Stimulated activated CD4-positive, alpha-beta T cell treated with anti-CD3 and anti-CD28 coated beads, Interleukin-12 subunit alpha, Interleukin-12 subunit beta, amount 100 ng/mL, for 24 hours (primary cell): ENCODE data around the gene HYAL3.
"Not testable (repeated sequence)": the region's sequence is repeated elsewhere in the genome, so short reads cannot be mapped to it uniquely, and the experiment has no call there.

Experiments
- DNase-seq, 2 experiments: peaks; one replicate each; pipeline ENCODE4 v3.0.0-alpha.2; 2020; ENCODE audit warnings: low read depth in 2 of 2

HYAL3 gene

DNA sequence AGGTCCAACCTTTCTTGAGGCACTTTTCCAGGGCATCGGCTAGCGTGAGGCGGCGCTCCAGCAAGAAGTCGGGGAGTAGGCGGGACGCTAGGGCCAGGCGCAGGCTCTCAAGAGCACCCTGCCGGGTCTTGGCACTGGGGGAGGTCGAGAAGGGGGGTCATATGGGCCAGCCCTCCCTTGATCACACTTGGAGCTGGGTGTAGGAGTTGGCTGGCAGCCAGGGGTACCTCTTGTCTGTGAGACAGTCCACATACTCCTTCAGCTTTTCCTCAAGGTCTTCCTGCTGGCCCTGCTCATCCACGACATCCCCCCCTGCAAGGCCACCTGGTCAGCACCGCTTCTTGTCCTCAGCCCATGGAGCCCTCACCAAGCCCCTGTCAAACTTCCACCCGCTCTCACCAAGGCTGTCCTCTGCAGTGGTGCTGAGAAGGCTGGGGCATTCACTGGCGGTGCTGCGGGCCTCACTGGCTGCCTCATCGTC is 9.0 kb downstream of the HYAL3 start:
- no peak for DNase-seq

DNA sequence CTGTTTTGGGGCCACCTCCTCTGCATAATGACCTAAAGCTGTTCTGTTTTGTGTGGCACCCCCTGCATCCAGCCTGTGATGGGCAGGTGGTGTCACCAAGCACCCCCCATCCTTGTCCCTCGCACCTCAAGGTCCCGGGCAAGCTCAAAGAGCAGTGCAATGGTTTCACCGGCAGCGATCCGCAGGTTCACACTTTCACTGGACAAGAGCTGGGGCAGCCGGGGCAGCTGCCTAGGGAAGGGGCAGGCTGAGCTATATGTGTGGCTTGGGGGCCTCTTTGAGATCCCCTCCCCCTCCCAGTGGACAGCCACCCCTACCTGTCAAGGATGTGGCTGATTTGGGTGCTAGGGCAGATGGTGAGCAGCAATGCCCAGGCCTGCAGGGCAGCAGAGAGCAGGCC is 10.1 kb downstream of the HYAL3 start:
- DNase-seq, result no peak

DNA sequence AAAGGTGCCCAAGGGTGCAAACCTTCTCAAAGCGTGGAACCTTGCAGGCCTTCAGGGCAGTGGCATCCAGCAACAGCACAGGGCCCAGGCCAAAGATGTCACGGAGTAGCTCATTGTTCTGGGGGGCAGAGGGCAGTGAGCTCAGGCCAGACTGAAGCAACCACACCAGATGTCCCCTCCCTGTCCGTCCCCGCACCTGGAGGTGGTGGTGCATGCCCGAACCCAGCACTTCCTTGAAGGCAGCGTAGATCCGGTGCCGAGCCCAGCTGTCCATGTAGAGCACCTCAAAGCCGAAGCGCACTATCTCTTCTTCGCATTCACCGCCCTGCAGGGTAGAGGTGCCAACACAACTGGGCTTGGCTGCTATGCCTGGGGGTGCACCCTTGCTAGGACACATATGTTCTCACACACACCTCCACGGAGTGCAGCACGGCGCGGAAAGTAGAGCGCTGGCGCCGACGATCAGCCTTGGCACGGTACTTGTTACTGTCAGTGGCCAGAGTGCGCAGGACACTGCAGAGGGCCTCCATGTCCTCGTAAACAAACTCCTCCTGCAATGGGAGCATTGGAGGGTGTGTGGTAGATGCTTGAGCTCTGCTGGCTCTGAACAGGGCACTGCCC is 10.7 kb downstream of the HYAL3 start:
- DNase-seq, result no peak

DNA sequence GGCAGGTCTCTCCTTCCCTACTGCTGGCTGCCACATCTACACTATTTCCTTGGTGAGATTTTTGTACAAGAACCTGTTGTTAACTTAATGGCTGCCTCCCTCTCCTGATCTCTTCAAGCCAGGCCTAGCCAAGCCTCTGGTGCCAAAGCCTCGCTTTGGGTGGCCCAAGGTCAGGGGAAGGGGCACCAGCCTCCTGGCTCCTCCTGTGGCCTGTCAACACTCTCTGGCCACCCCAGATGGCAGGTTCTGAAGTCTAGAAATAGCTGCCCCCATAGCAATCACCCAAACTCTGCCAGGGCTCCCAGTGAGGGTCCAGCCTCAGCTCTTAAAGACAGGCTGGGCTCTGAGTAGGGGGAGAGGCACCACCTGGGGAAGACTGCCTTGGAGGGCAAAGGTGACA is 11.9 kb downstream of the HYAL3 start:
- no peak for DNase-seq

DNA sequence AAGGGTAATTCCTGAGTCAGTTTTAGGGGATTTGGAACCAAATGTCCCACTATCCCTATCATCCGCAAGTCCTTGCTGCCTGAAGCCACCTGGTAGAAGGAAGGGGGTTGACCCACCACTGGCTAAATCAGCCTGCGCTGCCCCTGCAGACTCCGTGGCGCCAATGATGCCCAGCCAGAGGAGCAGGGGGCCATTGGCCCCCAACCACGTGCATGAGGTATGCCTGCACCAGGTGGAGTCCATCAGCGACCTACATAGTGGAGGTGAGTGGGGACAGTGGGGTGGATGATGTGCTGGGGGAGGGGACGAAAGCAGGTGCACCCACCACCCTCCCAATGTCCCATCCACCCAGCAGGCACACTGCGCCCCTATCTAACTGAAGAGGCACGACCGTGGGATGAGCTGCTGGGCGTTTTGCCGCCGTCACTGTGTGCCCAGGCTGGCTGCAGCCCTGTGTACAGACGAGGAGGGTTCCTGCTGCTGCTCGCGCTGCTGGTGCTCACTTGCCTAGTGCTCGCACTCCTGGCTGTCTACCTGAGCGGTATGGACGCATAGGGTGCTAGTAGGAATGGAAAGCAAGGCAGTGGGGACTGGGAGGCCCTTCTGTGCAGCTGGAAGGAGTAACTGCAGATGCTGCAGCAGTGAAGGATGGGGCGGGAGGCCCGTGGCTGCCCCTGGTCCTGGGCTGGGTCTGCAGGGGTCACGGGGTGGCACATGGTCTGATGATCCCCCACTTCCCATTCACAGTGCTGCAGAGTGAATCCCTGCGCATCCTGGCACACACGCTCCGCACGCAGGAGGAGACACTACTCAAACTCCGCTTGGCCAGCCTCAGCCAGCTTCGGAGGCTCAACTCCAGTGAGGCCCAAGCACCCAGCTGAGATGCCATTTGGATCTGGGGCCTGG is 12.6 kb downstream of the HYAL3 start:
- no peak for DNase-seq

DNA sequence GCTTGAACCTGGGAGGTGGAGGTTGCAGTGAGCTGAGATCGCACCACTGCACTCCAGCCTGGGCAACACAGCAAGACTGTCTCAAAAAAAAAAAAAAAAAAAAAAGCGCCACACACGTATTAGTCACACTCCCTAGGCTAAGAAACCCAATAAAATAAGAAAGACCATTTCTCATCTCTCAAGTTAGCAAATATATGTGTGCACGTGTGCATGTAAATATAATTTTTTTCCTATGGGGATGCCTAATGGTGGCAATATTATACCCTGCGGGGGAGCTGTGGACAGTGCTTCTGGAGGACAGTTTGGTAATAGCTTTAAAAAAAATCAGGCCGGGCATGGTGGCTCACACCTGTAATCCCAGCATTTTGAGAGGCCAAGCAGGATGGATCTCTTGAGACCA is 15.1 kb downstream of the HYAL3 start:
- DNase-seq, result not testable (repeated sequence)

DNA sequence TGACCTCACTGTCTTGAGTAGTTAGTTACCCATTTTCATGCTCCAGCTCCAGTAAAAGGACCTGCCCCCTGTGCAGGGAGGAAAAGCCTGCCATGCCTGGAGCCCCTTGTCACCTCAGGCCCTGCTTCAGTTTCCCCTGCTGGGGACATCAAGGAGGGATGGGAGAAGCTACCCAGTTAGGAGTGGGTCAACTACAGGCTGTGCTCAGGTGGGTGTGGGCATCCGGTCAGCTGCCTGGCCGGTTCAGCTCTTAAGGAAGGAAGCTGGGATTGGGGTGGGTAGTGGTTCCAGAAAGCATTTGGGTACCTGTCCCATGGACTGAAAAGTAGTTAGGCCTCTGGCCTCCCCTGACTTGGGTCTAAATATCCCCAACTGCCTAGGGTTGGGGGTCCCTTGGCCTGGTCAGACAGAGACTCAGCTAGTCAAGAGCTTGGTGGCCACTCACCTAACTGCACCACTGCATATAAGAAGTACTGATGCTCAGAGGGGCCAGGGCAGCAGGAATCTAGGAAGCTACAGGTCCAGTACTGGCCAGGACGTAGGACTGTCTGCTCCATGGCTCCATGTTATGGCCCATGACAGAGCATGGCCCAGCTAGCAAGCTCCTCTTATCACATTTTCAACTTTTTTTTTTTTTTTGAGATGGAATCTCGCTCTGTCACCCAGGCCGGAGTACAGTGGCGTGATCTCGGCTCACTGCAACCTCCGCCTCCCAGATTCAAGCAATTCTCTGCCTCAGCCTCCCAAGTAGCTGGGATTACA is 19.8 kb downstream of the HYAL3 start:
- no peak for DNase-seq

DNA sequence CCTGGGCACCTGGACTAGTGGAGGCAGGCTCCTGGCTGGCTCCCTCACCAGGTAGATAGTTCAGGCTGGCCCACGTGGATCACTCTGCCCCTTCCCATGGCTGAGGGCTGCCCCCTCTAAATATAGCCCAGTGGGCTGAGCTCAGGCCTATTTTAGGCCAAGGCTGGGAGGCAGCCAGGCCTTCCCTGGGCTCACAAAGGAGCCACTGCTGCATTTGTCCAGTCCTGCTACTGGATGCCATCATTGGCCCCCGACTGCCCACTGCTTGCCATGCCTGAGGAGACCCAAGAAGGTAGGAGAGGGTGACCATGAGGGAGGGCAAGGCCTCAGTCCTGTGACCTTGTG is 20.4 kb downstream of the HYAL3 start, which contains the start of gene LSMEM2:
Gene LSMEM2, plus strand, starts transcription at position 208 of the 345 bp plus-strand sequence. Its CDS starts 27 bp downstream, at position 235.
- DNase-seq, result no peak

DNA sequence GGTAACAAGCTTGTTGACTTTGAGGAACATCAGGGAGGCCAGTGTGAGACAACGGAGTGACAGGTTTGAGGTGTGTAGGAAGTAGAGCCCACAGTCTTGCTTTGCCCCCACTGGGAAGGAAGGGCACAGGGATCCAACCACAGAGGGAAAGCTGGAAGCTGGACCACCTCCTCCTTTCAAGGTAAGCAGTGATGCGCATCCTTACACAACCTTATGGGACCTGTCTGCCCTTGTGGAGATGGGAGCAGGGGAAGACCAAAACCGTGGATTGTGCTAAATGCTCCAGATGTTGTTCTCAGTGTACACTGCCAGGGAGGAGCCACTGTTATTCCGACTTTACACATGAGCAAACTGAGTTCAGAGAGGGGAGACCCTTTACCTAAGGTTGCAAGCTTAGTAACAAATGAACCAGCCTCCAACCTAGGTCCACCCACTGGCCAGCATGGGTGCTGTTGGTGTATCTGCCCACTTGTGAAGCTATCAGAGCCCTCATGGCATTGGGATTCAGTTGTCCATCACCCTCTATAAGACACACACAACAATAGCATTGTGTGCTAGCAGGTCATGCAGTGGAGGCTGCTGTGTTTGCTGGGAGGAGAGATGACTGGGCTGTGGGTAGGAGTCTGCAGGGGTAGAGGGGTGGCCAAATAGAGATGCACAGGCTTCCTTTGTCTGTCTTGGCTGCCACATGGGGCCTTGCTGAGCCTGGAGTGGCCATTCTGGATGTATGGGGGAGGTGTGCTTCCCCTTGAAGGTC is 20.9 kb downstream of the HYAL3 start:
- no peak for DNase-seq

DNA sequence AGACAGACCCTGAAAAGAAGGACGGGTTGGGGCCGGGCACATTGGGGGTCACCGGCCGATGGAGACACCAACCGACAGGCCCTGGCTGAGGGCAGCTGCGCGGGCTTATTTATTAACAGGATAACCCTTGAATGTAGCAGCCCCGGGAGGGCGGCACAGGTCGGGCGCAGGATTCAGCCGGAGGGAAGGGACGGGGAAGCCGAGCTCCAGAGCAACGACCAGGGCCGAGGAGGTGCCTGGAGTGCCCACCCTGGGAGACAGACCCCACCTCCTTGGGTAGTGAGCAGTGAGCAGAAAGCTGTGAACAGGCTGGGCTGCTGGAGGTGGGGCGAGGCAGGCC is 22.5 kb downstream of the HYAL3 start:
- no peak for DNase-seq

DNA sequence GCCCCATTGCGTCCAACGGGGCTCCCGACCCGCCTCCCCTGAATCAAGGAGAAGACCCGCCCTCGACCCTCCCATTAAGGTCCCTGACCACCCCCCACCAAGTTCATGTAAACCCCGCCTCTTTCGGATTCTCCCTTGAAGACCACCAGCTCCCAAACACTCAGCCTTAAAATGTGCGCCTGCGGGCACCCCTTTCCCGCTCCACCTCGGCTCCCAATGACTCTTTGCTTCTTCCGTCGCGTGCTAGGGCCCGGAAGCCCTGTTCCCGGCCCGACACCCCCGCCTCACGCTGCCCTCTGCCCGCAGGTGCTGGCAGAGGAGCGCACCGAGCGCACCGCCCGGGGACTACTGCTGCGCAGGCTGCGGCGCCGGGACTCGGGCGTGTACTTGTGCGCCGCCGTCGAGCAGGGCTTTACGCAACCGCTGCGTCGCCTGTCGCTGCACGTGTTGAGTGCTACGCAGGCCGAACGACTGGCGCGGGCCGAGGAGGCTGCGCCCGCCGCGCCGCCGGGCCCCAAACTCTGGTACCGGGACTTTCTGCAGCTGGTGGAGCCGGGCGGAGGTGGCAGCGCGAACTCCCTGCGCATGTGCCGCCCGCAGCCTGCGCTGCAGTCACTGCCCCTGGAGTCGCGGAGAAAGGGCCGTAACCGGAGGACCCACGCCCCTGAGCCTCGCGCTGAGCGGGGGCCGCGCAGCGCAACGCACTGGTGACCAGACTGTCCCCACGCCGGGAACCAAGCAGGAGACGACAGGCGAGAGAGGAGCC is 23.0 kb downstream of the HYAL3 start:
- no peak for DNase-seq

DNA sequence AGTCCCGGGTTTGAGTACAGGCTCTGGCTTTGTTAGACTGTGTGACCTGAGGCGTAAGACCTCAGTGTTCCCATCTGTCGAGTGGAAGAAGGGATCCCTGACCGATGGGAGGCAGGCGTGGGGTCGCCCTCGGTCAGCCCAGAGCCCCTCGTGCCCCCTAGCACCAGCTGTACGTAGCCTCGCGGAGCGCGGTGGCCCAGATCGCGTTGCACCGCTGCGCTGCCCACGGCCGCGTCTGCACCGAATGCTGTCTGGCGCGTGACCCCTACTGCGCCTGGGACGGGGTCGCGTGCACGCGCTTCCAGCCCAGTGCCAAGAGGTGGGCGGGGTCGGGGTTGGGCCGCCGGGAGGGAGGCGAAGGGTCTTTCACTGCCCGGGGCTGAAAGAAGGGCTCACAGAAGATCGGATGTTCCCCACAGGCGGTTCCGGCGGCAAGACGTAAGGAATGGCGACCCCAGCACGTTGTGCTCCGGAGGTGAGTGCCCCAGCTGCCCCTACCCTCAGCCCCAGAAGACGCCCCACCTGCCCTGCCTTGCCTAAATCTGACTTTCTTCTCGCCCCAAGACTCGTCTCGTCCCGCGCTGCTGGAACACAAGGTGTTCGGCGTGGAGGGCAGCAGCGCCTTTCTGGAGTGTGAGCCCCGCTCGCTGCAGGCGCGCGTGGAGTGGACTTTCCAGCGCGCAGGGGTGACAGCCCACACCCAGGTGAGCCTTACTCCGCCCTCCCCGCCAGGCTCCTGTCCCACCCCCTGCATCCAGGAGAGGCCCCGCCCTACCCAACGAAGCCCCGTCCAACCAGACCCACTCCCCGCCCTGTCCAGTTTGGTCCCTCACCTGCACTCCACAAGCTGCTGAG is 23.8 kb downstream of the HYAL3 start:
- no peak for DNase-seq

DNA sequence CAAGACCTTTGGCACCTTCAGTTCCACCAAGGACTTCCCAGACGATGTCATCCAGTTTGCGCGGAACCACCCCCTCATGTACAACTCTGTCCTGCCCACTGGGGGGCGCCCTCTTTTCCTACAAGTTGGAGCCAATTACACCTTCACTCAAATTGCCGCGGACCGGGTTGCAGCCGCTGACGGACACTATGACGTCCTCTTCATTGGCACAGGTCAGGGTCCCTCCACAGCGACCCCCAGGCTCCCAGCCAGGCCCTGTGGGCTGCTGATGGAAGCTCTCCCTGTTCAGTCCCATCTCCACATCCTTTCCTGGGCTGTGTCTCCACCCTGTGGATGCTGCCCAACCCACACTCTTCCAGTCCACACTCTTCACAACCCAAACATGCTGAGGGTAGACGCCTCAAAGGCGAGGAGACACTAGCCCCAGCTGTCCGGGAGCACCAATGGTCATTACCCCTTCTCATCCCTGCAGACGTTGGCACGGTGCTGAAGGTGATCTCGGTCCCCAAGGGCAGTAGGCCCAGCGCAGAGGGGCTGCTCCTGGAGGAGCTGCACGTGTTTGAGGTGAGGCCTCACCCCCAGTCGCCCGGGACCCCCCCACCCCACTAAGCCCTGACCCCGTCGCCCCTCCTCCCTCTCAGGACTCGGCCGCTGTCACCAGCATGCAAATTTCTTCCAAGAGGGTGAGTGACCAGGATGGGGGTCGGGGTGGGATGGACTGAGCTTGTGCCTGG is 24.7 kb downstream of the HYAL3 start:
- peak; percentile 48 to 79 for DNase-seq

DNA sequence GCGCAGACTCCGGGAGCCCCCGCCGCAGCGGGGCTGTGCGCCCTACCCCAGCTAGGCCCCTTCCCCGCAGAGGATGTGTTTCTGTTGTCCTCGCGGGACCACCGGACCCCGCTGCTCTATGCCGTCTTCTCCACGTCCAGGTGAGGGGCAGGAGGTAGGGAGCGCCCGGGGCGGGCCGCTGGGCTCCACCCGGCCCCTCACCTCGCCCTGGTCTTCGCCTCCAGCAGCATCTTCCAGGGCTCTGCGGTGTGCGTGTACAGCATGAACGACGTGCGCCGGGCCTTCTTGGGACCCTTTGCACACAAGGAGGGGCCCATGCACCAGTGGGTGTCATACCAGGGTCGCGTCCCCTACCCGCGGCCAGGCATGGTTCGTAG is 25.5 kb downstream of the HYAL3 start:
- DNase-seq, result no peak

DNA sequence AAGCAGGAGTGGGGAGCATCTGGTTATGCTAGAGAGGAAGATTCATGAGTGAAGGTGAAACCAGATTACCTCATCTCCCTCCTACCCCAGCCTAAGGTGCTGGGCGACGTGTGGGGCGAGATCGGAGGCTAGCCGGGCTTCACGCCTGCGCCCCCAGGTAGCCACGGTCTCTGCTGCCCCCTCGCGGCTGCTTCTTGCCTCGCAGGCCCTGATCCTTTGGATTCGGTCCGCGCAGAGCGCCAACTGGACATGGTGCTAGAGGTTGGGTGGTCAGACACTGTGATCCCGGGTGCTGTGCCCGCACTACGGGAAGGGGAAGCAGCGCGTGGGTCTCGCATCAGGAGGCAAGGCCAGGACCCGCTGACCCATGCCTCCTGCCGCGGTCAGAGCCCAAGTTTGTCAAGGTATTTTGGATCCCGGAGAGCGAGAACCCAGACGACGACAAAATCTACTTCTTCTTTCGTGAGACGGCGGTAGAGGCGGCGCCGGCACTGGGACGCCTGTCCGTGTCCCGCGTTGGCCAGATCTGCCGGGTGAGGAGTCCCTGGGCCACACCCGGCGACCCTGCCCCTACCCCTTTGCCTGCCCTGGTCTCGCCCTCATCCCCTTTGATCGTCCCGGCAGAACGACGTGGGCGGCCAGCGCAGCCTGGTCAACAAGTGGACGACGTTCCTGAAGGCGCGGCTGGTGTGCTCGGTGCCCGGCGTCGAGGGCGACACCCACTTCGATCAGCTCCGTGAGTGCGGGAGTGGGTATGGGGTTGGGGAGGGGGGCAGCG is 26.1 kb downstream of the HYAL3 start:
- peak; percentile 76 to 90 for DNase-seq

DNA sequence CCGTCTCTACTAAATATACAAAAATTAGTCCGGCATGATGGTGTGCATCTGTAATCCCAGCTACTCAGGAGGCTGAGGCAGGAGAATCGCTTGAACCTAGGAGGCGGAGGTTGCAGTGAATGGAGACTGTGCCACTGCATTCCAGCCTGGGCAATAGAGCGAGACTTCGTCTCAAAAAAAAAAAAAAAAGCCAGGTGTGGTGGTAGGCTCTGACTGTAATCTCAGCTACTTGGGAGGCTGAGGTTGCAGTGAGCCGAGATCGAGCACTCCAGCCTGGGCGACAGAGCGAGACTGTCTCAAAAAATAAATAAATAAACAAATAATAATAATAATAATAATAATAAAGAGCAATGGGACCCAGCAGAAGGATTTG is 26.7 kb downstream of the HYAL3 start:
- not testable (repeated sequence) for DNase-seq

DNA sequence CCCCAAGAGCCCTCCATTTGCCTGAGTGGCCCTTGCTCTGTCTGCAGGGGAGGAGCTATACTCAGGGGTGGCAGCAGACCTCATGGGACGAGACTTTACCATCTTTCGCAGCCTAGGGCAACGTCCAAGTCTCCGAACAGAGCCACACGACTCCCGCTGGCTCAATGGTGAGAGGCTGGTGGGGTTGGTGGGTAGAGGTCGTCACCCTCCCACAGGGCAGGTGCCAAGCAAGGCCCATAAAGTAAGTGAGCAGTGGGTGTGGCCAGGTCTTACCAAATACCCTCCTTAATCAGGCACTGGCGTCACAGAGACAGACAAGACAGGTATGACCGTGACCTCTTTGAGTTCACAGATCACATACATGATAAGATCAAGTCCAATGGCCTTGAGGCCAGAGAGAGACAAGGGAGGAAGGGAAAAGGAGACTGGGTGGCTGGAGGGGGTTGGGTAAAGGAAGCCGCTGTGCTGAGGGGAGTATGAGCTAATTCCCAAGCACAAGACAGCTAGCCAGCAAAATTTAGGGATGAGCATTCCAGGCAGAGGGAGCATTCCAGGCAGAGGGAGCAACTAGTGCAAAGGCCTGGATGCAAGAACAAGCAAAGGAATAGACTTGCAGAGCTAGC is 27.8 kb downstream of the HYAL3 start:
- DNase-seq, result no peak
